Endothelial cell of umbilical vein (primary cell): ENCODE measurements around the gene LARGE1. TPM values are rescaled to one million over a fixed set of nuclear protein-coding genes. Genes with fewer than 3 reads are reported as not detected.

Experiments
- BruUV-seq: library from RNA; stranded (reverse); fragments of 400-500 nt; replicated peaks from 2 replicates; lab custom pipeline; 2021; lab: Mats Ljungman, UMichigan
- CTCF ChIA-PET: fragments of 300-600, 350-600 bp; sonication (Branson Sonifier 250); formaldehyde crosslinking; loops from one replicate; lab custom pipeline; 2021; ENCODE audit warnings: antibody characterized with exemption, inconsistent platforms; lab: Charles Lee
- POLR2A ChIA-PET: fragments of 300-600, 350-600 bp; sonication (Branson Sonifier 250); formaldehyde crosslinking; loops from one replicate; lab custom pipeline; 2021; ENCODE audit warnings: antibody characterized with exemption, inconsistent platforms; lab: Charles Lee
- DNase-seq: peaks from one replicate; pipeline ENCODE4 v3.0.0-alpha.2; 2011; ENCODE audit warnings: low read depth, low spot score
- FAIRE-seq: peaks from 2 replicates; lab custom pipeline; 2011; peaks lifted over from hg19 to GRCh38; lab: Jason Lieb, UNC
- H2AFZ ChIP-seq: 2 replicates; pipeline ENCODE4 v1.6.0; 2012; ENCODE audit warnings: low read depth, low read length, control low read depth, inconsistent platforms
- H3K27ac ChIP-seq: 2 replicates; pipeline ENCODE4 v1.5.1; 2011; ENCODE audit warnings: low read depth, mild to moderate bottlenecking, control low read depth, low read length, moderate library complexity; ENCODE audit not compliant: insufficient read depth
- H3K27me3 ChIP-seq, 2 experiments: 2 replicates each; pipeline versions ENCODE4 v1.6.0 to v1.6.1; 2011; ENCODE audit warnings: low read length in 2 of 2, mixed read lengths in 1 of 2; ENCODE audit not compliant: control insufficient read depth in 2 of 2, insufficient read depth in 2 of 2
- H3K36me3 ChIP-seq, 2 experiments: 2 replicates in 1 of 2; 3 replicates in 1 of 2; pipeline ENCODE4 v1.5.1; 2011; ENCODE audit warnings: low read length in 2 of 2, mild to moderate bottlenecking in 1 of 2, moderate library complexity in 1 of 2; ENCODE audit not compliant: control insufficient read depth in 2 of 2, insufficient read depth in 2 of 2; ENCODE audit errors: extremely low read depth in 1 of 2
- H3K4me1 ChIP-seq: 3 replicates; pipeline ENCODE4 v1.5.1; 2011; ENCODE audit warnings: mild to moderate bottlenecking, low read length; ENCODE audit not compliant: control insufficient read depth, insufficient read depth; ENCODE audit errors: extremely low read depth
- H3K4me2 ChIP-seq: 2 replicates; pipeline ENCODE4 v1.6.1; 2011; ENCODE audit warnings: low read length, control low read depth, mixed read lengths; ENCODE audit not compliant: insufficient read depth
- H3K4me3 ChIP-seq, 3 experiments: fragments of 200-600 bp in 1 of 3; sonication (generic), shearing (Covaris generic) in 1 of 3; replicated peaks in 1 of 3; 2 replicates each; pipeline ENCODE4 v1.5.1; 2011 to 2016; ENCODE audit warnings: control low read depth in 3 of 3, low read length in 3 of 3, mild to moderate bottlenecking in 2 of 3, inconsistent platforms in 1 of 3, low read depth in 1 of 3, moderate library complexity in 1 of 3; ENCODE audit not compliant: insufficient read depth in 1 of 3
- H3K79me2 ChIP-seq: 2 replicates; pipeline ENCODE4 v1.6.0; 2012; ENCODE audit warnings: low read length, inconsistent platforms; ENCODE audit not compliant: control insufficient read depth, insufficient read depth
- H3K9ac ChIP-seq: replicated peaks from 2 replicates; pipeline ENCODE3; 2011; ENCODE audit warnings: low read length, control low read depth; ENCODE audit not compliant: insufficient read depth; ENCODE audit errors: extremely low read depth
- H3K9me1 ChIP-seq: replicated peaks from 3 replicates; pipeline ENCODE4 v1.6.0; 2011; ENCODE audit warnings: mild to moderate bottlenecking, low read length; ENCODE audit not compliant: control insufficient read depth, insufficient read depth; ENCODE audit errors: extremely low read depth
- H3K9me3 ChIP-seq: replicated peaks from 2 replicates; pipeline ENCODE4 v1.5.1; 2012; ENCODE audit warnings: low read length, inconsistent platforms; ENCODE audit not compliant: control insufficient read depth, insufficient read depth
- H4K20me1 ChIP-seq: replicated peaks from 2 replicates; pipeline ENCODE3; 2011; ENCODE audit warnings: mild to moderate bottlenecking, low read length; ENCODE audit not compliant: control insufficient read depth, insufficient read depth; ENCODE audit errors: extremely low read depth
- EZH2 ChIP-seq: IDR thresholded peaks from 2 replicates; pipeline ENCODE4 v1.6.1; 2012; ENCODE audit warnings: borderline replicate concordance, low read depth, mild to moderate bottlenecking, moderate library complexity, low read length, inconsistent platforms; ENCODE audit not compliant: severe bottlenecking
- FOS ChIP-seq: IDR thresholded peaks from 2 replicates; pipeline ENCODE4 v1.6.1; 2011; ENCODE audit warnings: mild to moderate bottlenecking, low read length, moderate library complexity, borderline replicate concordance; ENCODE audit not compliant: insufficient read depth
- GATA2 ChIP-seq: IDR thresholded peaks from 2 replicates; pipeline ENCODE4 v1.7.0; 2011; ENCODE audit warnings: low read depth, mild to moderate bottlenecking, moderate library complexity, mixed read lengths, low read length; ENCODE audit not compliant: insufficient read length, insufficient read depth
- JUN ChIP-seq: IDR thresholded peaks from 2 replicates; pipeline ENCODE4 v1.6.1; 2011; ENCODE audit warnings: borderline replicate concordance, low read depth; ENCODE audit not compliant: insufficient read length, insufficient read depth
- MYC ChIP-seq: IDR thresholded peaks from one replicate; pipeline ENCODE4 v1.6.1; 2011; ENCODE audit warnings: mild to moderate bottlenecking, low read depth, low read length
- POLR2A ChIP-seq: IDR thresholded peaks from 2 replicates; pipeline ENCODE4 v1.6.1; 2012; ENCODE audit warnings: low read depth, mild to moderate bottlenecking, control low read depth, low read length
- POLR2AphosphoS5 ChIP-seq: IDR thresholded peaks from 2 replicates; pipeline ENCODE4 v1.6.1; 2012; ENCODE audit warnings: low read depth, mild to moderate bottlenecking, control low read depth, low read length, moderate library complexity; ENCODE audit not compliant: insufficient read depth
- dilution Hi-C: fragments of 300-500 bp; cut with MboI; formaldehyde crosslinking; loops from one replicate; pipeline ENCODE4 v1.15.0; 2019; ENCODE audit warnings: low sequenced_read_pairs; ENCODE audit not compliant: extremely low pct_ligation_motif_present
- intact Hi-C: fragments of 100-400 bp; cut with micrococcal nuclease; formaldehyde crosslinking; loops from one replicate; pipeline ENCODE4 v1.10.0; 2022
- polyA plus RNA-seq, 4 experiments: library from polyadenylated mRNA; depleted of rRNA in 3 of 4; stranded (reverse) in 3 of 4; unstranded in 1 of 4; fragments of >200 nt; gene quantifications; 2 replicates each; pipeline versions ENCODE4 v1.2.1 to v1.2.3, GENCODE V29; 2011 to 2012; ENCODE audit warnings: missing spikeins in 1 of 4
- total RNA-seq: library from RNA; stranded (reverse); gene quantifications from 2 replicates; pipeline ENCODE4 v1.2.3, GENCODE V29; 2021
- TF ChIP-seq, protein P1 (sequence below), 2 donors: IDR thresholded peaks; 1 replicate in 1 of 2; 2 replicates in 1 of 2; pipeline ENCODE4 v1.5.1; 2011; ENCODE audit warnings: low read length in 2 of 2, mild to moderate bottlenecking in 2 of 2, moderate library complexity in 2 of 2, control low read depth in 1 of 2, inconsistent platforms in 1 of 2, low read depth in 1 of 2; ENCODE audit not compliant: insufficient read depth in 1 of 2; ENCODE audit errors: extremely low read depth in 1 of 2
- TF ChIP-seq, protein P2 (sequence below): IDR thresholded peaks from 2 replicates; pipeline ENCODE4 v1.6.1; 2011; ENCODE audit not compliant: insufficient read depth, insufficient read length

The LARGE1 gene
- total and polyA plus RNA-seq, 2 donors (not counting 3 experiments of a cell fraction or from before 2014, with no cell fraction given), result 0.95 to 4.4 TPM

DNA sequence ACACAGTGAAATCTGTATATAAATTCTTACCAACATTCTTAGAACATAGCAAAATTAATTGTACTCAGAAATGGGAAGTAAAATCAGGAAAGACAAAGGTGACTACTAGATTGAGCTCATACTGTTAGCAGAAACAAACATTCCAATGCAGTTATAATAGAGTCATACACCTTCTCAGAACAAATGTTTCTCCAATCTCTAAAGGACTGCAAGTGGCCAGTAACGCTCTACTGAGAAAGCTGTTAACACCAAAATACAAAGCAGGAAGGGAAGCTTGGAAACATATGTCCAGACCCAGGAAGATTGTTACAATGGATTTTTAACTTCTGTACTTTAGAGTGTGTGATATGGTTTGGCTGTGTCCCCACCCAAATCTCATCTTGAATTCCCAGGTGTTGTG lies 341.5 kb downstream of the LARGE1 start:
- H3K79me2 ChIP-seq, result no peaks in the 10 kb centered on the region
- TF ChIP-seq, protein P1, sequence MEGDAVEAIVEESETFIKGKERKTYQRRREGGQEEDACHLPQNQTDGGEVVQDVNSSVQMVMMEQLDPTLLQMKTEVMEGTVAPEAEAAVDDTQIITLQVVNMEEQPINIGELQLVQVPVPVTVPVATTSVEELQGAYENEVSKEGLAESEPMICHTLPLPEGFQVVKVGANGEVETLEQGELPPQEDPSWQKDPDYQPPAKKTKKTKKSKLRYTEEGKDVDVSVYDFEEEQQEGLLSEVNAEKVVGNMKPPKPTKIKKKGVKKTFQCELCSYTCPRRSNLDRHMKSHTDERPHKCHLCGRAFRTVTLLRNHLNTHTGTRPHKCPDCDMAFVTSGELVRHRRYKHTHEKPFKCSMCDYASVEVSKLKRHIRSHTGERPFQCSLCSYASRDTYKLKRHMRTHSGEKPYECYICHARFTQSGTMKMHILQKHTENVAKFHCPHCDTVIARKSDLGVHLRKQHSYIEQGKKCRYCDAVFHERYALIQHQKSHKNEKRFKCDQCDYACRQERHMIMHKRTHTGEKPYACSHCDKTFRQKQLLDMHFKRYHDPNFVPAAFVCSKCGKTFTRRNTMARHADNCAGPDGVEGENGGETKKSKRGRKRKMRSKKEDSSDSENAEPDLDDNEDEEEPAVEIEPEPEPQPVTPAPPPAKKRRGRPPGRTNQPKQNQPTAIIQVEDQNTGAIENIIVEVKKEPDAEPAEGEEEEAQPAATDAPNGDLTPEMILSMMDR (IDR thresholded peaks at IDR 0.05; ENCODE audit: extremely low read depth in 1 of 2, insufficient read depth in 1 of 2, low read depth in 1 of 2, low read length in 2 of 2), result no peak
- TF ChIP-seq, protein P2, sequence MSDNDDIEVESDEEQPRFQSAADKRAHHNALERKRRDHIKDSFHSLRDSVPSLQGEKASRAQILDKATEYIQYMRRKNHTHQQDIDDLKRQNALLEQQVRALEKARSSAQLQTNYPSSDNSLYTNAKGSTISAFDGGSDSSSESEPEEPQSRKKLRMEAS, result no peak
- TF ChIP-seq JUN (no peak), POLR2AphosphoS5 (no peak), FOS (no peak), GATA2 (no peak), EZH2 (no peak), POLR2A (no peak), MYC (no peak)
- no peaks in the 10 kb centered on the region for H4K20me1 ChIP-seq
- H3K36me3 ChIP-seq, result no peaks in the 10 kb centered on the region
- peaks cover 2% of the 10 kb centered on the region for H3K9me3 ChIP-seq
- ChIA-PET CTCF (no interaction called here), POLR2A (no interaction called here)
- H3K4me2 ChIP-seq, result no peak overlapping the region
- H3K27me3 ChIP-seq, result no peaks in the 10 kb centered on the region
- H3K4me3 ChIP-seq, result no peak overlapping the region
- no peak overlapping the region for H3K27ac ChIP-seq
- DNase-seq, result no peak
- no peaks in the 10 kb centered on the region for H3K9me1 ChIP-seq
- H3K9ac ChIP-seq, result no peak overlapping the region
- no peak for FAIRE-seq
- no TSS peak for BruUV-seq
- dilution Hi-C loops, result no loop called here
- no peak overlapping the region for H2AFZ ChIP-seq
- H3K4me1 ChIP-seq, result no peaks in the 10 kb centered on the region
- intact Hi-C loops, result loop anchor here (1.0 to 2.0 kb wide), 2 partner anchors 60 to 276 kb away; no protein-coding TSS in a partner anchor
